GM06990 (cell line): ENCODE data around the gene TNIK.

Experiments
- DNase-seq: peaks from one replicate; pipeline ENCODE4 v3.0.0-alpha.2; 2011; ENCODE audit not compliant: insufficient read length; ENCODE audit errors: extremely low read depth
- H3K27me3 ChIP-seq: replicated peaks from 2 replicates; pipeline ENCODE4 v1.6.0; 2011; ENCODE audit warnings: low read length; ENCODE audit not compliant: control insufficient read depth, insufficient read depth
- H3K36me3 ChIP-seq: 2 replicates; pipeline ENCODE4 v1.5.1; 2011; ENCODE audit warnings: low read length; ENCODE audit not compliant: control insufficient read depth, insufficient read depth
- H3K4me3 ChIP-seq: replicated peaks from 2 replicates; pipeline ENCODE4 v1.5.1; 2011; ENCODE audit warnings: low read depth, mild to moderate bottlenecking, control low read depth, low read length
- TF ChIP-seq, protein P1 (sequence below): IDR thresholded peaks from 2 replicates; pipeline ENCODE4 v1.5.1; 2011; ENCODE audit warnings: low read length, control low read depth, mild to moderate bottlenecking, inconsistent platforms; ENCODE audit not compliant: insufficient read depth, poor library complexity, severe bottlenecking

TNIK gene

DNA sequence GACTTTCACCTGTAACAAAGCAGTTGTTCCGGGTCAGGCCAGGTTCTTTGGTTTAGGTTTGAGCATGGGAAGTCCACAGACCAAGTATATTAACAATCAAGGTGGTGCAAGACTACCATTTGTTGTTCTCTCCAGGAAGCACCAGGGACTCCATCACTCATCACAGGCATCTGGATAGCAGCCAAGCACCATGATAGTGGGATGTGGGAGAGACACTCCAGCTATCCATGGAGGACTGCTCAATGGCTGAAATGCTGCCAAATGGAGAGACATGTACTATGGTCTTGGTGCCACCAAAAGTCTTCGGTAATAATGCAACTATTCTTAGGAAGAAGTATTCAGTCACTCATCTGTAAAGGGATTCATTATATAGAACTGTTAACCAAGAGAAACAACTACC lies 143.0 kb downstream of the TNIK start:
- H3K4me3 ChIP-seq, result no peak overlapping the region
- H3K27me3 ChIP-seq, result no peaks in the 10 kb centered on the region
- H3K36me3 ChIP-seq, result no peaks in the 10 kb centered on the region; the same call in none of the 2 replicates
- no peak for DNase-seq
- TF ChIP-seq, protein P1, sequence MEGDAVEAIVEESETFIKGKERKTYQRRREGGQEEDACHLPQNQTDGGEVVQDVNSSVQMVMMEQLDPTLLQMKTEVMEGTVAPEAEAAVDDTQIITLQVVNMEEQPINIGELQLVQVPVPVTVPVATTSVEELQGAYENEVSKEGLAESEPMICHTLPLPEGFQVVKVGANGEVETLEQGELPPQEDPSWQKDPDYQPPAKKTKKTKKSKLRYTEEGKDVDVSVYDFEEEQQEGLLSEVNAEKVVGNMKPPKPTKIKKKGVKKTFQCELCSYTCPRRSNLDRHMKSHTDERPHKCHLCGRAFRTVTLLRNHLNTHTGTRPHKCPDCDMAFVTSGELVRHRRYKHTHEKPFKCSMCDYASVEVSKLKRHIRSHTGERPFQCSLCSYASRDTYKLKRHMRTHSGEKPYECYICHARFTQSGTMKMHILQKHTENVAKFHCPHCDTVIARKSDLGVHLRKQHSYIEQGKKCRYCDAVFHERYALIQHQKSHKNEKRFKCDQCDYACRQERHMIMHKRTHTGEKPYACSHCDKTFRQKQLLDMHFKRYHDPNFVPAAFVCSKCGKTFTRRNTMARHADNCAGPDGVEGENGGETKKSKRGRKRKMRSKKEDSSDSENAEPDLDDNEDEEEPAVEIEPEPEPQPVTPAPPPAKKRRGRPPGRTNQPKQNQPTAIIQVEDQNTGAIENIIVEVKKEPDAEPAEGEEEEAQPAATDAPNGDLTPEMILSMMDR, result no peak

DNA sequence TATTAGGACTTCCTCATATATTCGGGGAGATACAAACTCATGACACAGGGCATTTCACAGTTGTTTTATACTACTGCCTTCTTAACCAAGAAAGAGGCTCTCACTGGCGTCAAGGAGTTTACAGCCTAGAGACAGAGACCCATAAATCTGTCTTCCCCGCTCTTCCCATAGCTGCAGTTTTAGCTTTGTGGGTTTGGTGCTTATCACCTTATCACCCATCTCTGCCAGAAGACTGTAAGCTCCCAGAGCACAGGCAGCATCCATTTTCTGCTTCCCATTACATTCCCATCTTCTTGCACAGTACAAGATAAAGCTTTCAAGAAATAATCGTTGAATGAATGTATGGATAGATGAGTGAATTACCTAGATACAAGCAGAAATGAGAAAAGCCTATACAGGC lies 144.3 kb downstream of the TNIK start:
- no peaks in the 10 kb centered on the region; the same call in none of the 2 replicates for H3K36me3 ChIP-seq
- no peak for DNase-seq
- TF ChIP-seq, protein P1, result no peak
- H3K27me3 ChIP-seq, result no peaks in the 10 kb centered on the region
- no peak overlapping the region for H3K4me3 ChIP-seq

DNA sequence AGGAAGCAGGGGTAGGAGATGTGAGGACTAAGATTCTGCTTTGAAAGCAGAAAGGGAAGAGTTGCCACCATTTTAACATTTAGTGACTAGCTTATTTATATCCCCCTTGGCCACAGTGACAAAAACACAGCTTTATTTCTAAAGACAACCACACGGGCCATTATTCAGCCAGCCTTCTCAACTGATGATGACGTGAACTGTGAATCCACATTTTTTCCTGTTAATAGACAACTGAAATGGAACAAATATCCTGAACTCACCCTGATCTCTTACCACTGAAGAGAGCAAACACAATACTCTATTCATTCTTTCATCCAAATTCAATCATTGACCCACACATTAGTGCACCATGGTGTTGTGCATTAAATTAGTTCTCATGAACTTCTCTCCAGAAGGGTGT lies 145.1 kb downstream of the TNIK start:
- no peaks in the 10 kb centered on the region; the same call in none of the 2 replicates for H3K36me3 ChIP-seq
- no peaks in the 10 kb centered on the region for H3K27me3 ChIP-seq
- TF ChIP-seq, protein P1, result no peak
- DNase-seq, result no peak
- no peak overlapping the region for H3K4me3 ChIP-seq

DNA sequence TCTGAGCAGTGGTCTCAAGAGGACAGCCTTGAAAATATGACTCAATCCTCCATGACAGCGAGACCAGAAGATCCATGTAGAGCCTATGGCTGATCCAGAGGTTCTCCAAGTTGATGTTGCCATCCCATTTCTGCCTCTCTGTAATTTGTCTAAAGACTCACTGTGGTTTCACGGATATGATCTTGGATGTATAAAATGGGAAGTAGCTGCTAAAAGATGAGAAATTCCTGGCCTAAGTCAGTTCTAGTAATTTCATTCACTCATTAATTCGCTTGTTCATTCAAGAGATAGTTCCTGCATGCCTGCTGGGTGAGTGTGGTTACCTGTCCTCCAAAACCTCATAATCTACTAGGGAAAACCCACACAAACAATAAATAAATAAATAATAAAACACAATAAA lies 145.9 kb downstream of the TNIK start:
- DNase-seq, result no peak
- no peak overlapping the region for H3K4me3 ChIP-seq
- H3K27me3 ChIP-seq, result no peaks in the 10 kb centered on the region
- H3K36me3 ChIP-seq, result no peaks in the 10 kb centered on the region; the same call in none of the 2 replicates
- TF ChIP-seq, protein P1, result no peak

DNA sequence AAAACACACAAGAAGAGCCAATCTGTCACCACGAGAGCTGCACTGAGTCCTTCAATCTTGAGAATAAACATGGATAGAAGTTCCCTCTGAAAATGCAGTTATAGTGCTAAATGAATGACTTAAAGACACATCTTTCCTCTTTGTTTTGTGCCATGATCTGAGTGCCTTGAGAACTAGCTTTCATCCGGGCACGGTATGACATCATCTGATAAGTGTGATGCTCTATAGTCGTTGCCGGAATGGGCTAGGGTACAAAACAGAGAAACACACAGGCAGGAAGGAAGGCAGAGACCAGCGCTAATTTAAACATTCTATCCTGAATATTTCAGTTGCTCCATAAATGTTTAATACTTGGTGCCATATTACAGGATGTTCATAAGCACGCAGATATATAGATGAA lies 146.5 kb downstream of the TNIK start:
- Histone ChIP-seq H3K27me3 (no peaks in the 10 kb centered on the region), H3K4me3 (no peak overlapping the region), H3K36me3 (no peaks in the 10 kb centered on the region; the same call in none of the 2 replicates)
- TF ChIP-seq, protein P1, result no peak
- DNase-seq, result no peak

DNA sequence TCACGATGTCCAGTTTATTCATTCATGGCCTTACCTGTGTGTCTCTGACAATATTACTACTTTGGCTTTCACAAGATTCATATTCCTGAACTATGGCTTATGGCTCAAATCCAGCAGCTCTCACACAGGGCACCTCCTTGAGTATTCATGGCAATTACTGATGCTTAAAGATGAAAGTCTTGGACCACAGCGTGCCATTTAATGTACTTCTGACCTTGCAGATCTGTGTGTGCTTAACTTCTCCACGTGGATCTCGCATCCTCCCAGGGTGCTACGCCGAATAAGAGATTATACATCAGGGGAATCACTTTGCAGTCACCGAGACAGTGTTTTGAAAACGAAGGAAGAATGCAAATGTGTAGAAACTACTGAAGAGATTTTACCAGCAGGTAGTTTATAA lies 147.5 kb downstream of the TNIK start:
- H3K4me3 ChIP-seq, result no peak overlapping the region
- no peak for DNase-seq
- H3K27me3 ChIP-seq, result no peaks in the 10 kb centered on the region
- no peaks in the 10 kb centered on the region; the same call in none of the 2 replicates for H3K36me3 ChIP-seq
- TF ChIP-seq, protein P1, result no peak
